Stimulated activated CD8-positive, alpha-beta memory T cell treated with anti-CD3 and anti-CD28 coated beads, Interleukin-2, amount 100 ng/mL, for 48 hours (primary cell): ENCODE results near the gene UBAC2.
"Not testable (repeated sequence)": the region's sequence is repeated elsewhere in the genome, so short reads cannot be mapped to it uniquely, and the experiment has no call there.

Experiments used
- DNase-seq, 2 donors: peaks; one replicate each; pipeline ENCODE4 v3.0.0-alpha.2; 2020; ENCODE audit warnings: low read depth in 2 of 2

UBAC2 gene

DNA sequence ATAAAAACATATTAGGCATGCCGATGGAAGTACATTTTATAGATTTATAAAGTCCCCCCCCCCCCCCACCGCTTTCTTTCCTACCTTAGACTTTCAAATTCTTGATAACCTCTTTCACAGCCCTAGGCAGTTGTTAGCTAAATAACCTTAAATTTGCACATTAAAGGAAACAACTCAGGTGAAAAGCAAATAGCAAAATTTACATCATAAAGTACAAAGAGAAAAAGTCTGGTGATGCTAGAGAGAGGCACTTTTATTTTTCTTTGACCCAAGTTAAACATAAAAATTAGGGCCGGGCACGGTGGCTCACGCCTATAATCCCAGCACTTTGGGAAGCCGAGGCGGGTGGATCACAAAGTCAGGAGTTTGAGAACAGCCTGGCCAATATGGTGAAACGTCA lies 15.0 kb upstream of the UBAC2 start:
- no peak for DNase-seq

- no peak for DNase-seq
These were observed 10.3 kb upstream of the UBAC2 start for GRCh38 chr13:99190147-99190985.

GRCh38 chr13:99191336-99191899 lies 9.2 kb upstream of the UBAC2 start:
- no peak for DNase-seq

DNA sequence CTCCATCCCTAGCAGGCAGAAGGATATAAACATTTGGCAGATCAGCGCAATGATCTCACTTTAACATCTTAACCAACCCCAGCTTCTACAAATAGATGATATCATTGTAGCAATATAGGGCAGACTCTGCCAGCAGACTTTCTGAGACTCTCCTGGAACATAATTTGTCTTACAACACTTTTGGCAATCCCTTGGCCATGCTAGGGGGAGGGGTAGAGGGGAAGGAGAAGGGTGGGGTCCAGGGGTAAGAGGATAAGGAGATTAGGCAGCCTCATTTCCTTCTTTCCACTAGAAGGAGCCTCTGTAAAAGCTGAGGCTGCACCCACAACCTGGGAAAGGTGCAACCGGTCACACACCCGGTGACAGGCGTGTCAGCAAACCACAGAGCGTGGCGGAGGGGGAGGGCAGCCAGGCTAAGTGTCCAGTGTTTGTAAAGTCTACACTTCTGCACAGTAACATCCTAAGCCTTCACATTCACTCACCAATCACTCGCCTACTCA lies 8.7 kb upstream of the UBAC2 start:
- no peak for DNase-seq

- no peak for DNase-seq
These were observed 8.2 kb upstream of the UBAC2 start for GRCh38 chr13:99192480-99192879.

DNA sequence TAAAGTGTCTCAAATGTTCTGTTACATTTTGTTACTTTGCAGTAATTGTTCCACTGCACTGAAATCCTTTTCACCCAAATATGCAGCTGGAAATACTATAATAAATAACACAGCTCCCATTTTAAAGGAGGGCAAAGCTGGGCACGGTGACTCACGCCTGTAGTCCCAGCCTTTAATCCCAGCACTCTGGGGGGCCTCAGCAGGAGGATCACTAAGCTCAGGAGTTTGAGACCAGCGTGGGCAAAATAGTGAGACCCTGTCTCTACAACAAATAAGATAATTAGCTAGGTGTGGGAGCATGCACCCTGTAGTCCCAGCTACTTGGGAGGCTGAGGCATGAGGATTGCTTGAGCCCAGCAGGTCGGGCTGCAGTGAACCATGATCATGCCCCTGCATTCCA lies 7.5 kb upstream of the UBAC2 start:
- no peak for DNase-seq

- no peak for DNase-seq
These were observed 4.1 kb upstream of the UBAC2 start for GRCh38 chr13:99196466-99197116.

GRCh38 chr13:99197117-99197651 lies 3.5 kb upstream of the UBAC2 start:
- no peak for DNase-seq

GRCh38 chr13:99199541-99200431 lies 868 bp upstream of the UBAC2 start:
- no peak for DNase-seq

DNA sequence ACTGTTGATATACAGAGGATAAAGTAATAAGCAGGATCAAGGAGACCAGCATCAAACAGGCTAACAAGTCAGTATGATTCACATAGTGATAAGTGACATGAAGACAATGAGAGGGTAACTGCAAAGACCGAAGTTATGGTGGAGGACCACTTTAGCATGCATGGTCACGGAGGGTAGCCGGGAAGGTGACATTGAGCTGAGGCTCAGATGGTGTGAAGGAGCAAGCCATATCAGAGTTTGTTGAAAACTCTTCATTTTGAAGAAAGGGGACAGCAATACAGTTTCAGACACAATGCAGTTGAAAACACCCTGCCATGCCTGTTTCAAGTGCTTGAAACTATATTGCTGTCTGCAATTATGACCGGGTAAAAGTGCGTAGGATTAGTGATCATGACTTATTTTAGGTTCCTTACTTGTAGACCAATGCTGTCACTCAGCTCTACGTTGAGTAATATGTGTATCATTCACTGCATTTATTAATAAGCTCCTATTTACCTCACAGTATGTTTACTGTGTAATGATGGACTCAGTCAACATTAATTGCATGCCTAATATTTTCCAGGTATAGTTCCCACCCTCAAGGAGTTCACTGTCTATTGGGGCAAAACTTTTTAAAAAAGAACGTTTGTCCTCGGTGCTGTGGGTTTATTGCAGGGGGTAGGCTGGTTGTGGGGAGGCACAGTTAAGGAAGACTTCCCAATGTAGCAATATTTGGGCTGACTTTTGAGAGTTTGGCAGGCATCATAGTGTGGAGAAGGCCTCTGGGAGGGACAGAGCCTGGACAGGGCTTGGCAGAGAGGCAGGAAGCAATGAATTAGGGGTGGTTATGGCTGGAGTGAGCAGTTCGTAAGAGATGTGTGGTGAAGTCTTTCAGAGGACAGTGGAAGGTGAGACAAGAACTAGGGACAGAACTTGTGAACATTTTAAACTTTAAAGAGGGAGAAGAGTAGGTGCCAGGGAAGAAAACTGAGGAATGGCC lies 3.2 kb downstream of the UBAC2 start:
- no peak for DNase-seq

DNA sequence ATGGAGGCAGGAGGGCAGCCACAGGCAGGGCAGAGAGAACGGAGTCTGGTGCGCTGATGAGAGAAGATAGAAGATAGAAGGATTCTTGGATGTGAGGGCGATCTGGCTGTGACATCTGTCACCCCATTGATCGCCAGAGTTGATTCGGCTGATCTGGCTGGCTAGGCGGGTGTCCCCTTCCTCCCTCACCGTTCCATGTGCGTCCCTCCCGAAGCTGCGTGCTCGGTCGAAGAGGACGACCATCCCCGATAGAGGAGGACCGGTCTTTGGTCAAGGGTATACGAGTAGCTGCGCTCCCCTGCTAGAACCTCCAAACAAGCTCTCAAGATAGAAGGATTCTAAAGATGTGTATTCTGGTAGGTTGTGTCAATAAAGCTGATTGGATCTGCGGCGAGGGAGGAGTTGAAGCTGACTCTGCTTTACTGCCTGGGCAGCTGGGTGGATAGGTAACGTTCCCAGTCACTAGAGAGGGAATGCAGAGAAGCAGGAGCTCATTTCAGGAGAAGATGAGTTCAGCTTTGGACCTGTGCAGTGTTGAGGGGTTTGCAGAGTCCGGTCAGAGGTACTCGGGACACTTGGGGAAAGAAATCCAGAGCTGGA lies 5.1 kb downstream of the UBAC2 start:
- DNase-seq, result no peak

GRCh38 chr13:99206226-99206625 lies 5.6 kb downstream of the UBAC2 start:
- no peak for DNase-seq

GRCh38 chr13:99206873-99207272 lies 6.2 kb downstream of the UBAC2 start:
- no peak for DNase-seq

DNA sequence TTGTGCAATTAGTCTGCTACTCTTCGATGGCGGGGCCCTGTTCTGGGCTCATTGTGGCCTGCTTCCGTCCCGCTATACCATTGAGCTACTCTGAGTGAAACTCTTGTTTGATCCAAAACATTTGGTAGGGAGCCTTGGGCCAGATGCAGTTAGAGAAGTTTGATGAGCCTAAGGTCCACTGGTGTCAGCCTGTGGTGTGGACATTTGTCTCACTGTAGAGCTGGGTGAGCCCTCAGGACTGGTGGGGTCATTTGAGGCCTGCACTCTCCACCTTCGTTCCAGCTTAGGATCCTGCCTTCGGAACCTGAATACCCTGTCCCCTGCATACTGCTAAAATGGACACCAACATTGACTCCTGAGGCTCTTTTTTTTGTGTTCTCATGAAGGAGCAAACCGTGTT lies 6.9 kb downstream of the UBAC2 start:
- no peak for DNase-seq

- DNase-seq, result no peak
These were observed 7.5 kb downstream of the UBAC2 start for GRCh38 chr13:99208185-99208584.

GRCh38 chr13:99208845-99209527 lies 8.3 kb downstream of the UBAC2 start:
- no peak for DNase-seq

DNA sequence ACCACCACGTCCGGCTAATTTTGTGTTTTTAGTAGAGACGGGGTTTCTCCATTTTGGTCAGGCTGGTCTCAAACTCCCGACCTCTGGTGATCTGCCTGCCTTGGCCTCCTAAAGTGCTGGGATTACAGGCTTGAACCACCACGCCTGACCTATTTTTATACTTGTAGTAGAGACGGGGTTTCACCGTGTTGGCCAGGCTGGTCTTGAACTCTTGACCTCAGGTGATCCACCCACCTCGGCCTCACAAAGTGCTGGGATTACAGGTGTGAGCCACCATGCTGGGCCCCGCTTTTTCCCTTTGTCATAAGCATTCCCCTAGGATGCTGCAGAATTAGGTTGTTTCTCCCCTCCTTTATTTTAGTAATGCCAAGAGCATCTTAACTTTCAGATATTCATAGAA lies 10.0 kb downstream of the UBAC2 start:
- DNase-seq, result not testable (repeated sequence)

DNA sequence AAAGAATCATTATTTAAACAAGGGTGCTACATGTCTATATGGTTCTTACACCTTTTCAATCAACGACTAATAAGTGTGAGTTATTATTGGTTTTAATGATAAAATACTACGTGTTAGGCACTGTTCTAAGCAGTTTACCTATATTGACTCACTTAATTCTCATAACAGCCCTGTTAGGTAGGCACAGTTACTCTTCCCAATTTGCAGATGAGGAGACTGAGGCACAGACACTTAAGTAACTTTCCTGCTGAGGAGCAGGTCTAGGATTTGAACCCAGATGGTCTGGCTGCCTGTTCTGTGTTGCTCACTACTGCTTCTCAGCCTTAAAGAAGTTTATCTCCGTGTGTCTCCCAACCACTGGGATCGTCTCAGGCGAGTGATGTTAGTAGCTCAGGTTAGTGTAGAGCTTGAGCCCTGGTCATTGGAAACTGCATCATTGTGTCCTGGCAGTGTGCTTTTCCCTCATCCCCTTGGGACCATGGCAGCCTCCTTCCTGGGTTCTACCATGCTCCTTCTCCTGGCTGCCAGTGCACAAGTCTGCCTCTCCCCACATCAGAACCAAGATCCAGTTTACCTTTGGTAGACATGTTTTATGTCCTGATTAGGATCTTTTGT lies 10.9 kb downstream of the UBAC2 start:
- no peak for DNase-seq

- peak in 1 of 2 donors; percentile 61 for DNase-seq
These were observed 13.6 kb downstream of the UBAC2 start for GRCh38 chr13:99214232-99214631.
